Muscle of leg (tissue), 11 donors: ENCODE results near the gene CD59. TPM values are rescaled to one million over a fixed set of nuclear protein-coding genes. Genes with fewer than 3 reads are reported as not detected.
"Not testable (repeated sequence)": the region's sequence is repeated elsewhere in the genome, so short reads cannot be mapped to it uniquely, and the experiment has no call there.

Experiments used
- DNase-seq: peaks from one replicate; pipeline ENCODE4 v3.0.0; 2013
- H3K27ac ChIP-seq: one replicate; pipeline ENCODE4 v1.5.1; 2013; ENCODE audit warnings: mild to moderate bottlenecking, low read length, control low read depth
- H3K27me3 ChIP-seq: one replicate; pipeline ENCODE4 v1.6.1; 2013; ENCODE audit warnings: low read length; ENCODE audit not compliant: control insufficient read depth, insufficient read depth
- H3K36me3 ChIP-seq: one replicate; pipeline ENCODE4 v1.6.1; 2013; ENCODE audit warnings: low read length; ENCODE audit not compliant: control insufficient read depth, insufficient read depth
- H3K4me1 ChIP-seq: one replicate; pipeline ENCODE4 v1.6.1; 2013; ENCODE audit warnings: low read length; ENCODE audit not compliant: control insufficient read depth, insufficient read depth
- H3K4me3 ChIP-seq: one replicate; pipeline ENCODE4 v1.5.1; 2013; ENCODE audit warnings: low read length, control low read depth
- H3K9me3 ChIP-seq: replicated peaks from 2 replicates; pipeline ENCODE4 v1.6.1; 2013; ENCODE audit warnings: low read depth, low read length; ENCODE audit not compliant: control insufficient read depth
- whole genome bisulfite sequencing: methylation state at CpG from one replicate; pipeline ENCODE4 v1.1.5; 2013; ENCODE audit warnings: missing lambda C conversion rate; ENCODE audit not compliant: insufficient coverage; 5-methylcytosine and 5-hydroxymethylcytosine counted together
- polyA plus RNA-seq, 8 donors: library from polyadenylated mRNA; unstranded; fragments of 120-200 nt; gene quantifications; one replicate each; pipeline versions ENCODE4 v1.2.1 to v1.2.3, GENCODE V29; 2013; ENCODE audit warnings: inconsistent platforms in 1 of 8, low replicate concordance in 1 of 8; ENCODE audit not compliant: insufficient read length in 8 of 8, insufficient read depth in 1 of 8
- total RNA-seq: library from RNA; stranded (reverse); fragments of 120-200 nt; gene quantifications from one replicate; pipeline ENCODE4 v1.2.4, GENCODE V29; 2013

The CD59 gene
- total and polyA plus RNA-seq, 9 donors = 86.6 to 149 (median 107) TPM

DNA sequence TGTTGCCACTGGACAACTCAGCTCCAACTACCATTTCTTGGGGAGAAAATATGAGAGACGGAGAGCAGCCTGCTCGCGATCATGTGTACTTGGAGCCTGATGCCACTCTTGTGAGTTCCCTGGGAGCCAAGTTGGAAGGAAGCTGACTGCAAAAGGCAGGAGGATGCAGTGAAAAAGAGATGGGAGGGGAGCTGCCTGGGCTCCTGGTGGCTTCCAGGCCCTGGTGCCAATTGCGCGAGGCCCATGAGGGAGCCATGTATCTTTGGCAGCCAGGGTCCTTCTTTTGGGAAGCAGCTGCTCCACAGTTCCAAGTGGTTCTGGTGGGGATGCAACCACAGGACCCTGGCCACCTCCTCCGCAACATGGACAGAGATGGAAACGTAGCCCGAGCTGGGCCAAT, 46.7 kb downstream of the CD59 start:
- H3K27ac ChIP-seq = peak overlapping the region; percentile 49
- no peak for DNase-seq
- H3K27me3 ChIP-seq = no peaks in the 10 kb centered on the region
- 87% methylated on average over 5 of the region's 8 CpGs for WGBS
- no peaks in the 10 kb centered on the region for H3K36me3 ChIP-seq
- no peak overlapping the region for H3K4me3 ChIP-seq
- peaks cover 4% of the 10 kb centered on the region for H3K9me3 ChIP-seq
- peaks cover 24% of the 10 kb centered on the region for H3K4me1 ChIP-seq

DNA sequence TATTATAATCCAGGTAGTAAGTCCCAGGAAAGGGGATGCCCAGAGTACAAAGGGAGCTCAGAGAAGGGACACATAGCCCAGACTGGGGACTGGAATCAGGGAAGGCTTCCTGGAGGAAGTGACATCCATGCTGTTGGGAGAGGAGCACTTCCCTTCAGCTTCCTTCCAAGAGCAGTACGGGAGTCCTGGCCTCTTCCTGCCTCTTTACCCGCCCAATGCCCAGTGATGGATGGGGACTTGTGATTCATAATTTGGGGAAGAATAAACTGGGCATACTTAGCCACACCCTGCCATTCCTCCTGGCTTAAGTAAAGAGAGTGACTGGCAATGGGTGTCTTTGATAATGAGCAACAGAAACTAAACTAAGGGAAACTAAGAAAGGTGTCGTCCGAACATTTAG, 47.1 kb downstream of the CD59 start:
- DNase-seq = no peak
- H3K4me3 ChIP-seq = no peak overlapping the region
- no peaks in the 10 kb centered on the region for H3K27me3 ChIP-seq
- no peaks in the 10 kb centered on the region for H3K36me3 ChIP-seq
- WGBS = no CpG with 5 or more reads among the region's 4 CpGs
- H3K4me1 ChIP-seq = peaks cover 24% of the 10 kb centered on the region
- H3K9me3 ChIP-seq = peaks cover 4% of the 10 kb centered on the region
- H3K27ac ChIP-seq = no peak overlapping the region

DNA sequence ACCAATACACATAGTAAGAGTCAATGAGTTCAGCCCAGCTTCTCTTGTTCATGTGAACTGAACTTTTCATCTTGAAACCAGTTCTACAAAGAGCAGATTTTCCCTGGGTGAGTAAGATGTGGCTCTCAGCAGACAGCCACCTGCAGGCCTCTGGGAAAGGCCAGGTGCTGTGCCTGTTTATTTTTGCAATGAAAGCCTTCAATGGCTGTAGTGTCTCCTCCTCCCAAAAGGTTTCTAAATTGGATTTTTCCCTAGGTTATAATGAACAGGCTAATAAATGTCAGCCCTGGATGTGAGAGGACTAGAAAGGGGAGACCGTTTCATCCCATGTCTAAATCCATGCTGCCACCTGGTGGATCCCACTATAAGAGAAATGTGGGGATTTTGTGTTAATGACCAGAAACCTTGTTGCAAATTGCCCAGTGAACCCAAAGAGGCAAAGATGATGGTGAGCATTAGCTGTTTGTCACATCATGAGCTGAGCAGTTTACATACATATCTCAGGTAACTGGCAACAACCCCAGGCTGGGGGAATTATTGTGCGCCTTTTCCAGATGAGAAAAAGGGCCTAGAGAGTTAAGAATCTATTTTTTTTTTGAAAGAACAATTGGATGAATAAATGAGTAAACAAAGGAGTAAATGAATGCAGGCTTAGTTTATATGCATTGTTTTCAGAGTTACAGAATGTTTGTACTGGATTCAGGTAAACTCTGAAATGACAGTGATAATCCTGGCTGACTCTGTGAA, 48.3 kb downstream of the CD59 start:
- H3K4me1 ChIP-seq = peaks cover 23% of the 10 kb centered on the region
- H3K36me3 ChIP-seq = no peaks in the 10 kb centered on the region
- no peak overlapping the region for H3K4me3 ChIP-seq
- WGBS = 100% methylated on average over 1 of the region's 2 CpGs
- DNase-seq = peak; percentile 71
- peaks cover 4% of the 10 kb centered on the region for H3K9me3 ChIP-seq
- no peaks in the 10 kb centered on the region for H3K27me3 ChIP-seq
- H3K27ac ChIP-seq = no peak overlapping the region

DNA sequence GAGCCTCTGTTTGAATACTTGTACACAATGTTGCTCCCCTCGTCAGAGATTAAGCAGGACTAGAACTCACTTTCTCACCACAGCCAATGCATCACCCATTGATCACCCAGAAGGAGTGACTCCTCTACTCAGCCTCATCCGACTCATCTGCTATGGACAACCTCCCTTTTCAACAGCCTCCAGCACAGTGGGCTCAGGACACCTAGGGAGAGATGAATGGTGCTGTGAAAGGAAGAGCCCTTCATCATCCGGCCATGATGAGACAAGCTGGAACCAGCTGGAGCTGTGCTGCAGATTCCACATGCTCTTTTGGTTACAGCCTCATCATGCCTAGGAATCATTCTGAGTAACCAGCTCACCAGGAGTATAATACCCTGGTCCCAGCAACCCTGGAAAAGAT, 51.1 kb downstream of the CD59 start:
- no peaks in the 10 kb centered on the region for H3K4me1 ChIP-seq
- no peak overlapping the region for H3K4me3 ChIP-seq
- peaks cover 2% of the 10 kb centered on the region for H3K27me3 ChIP-seq
- H3K27ac ChIP-seq = no peak overlapping the region
- peaks cover 4% of the 10 kb centered on the region for H3K9me3 ChIP-seq
- H3K36me3 ChIP-seq = no peaks in the 10 kb centered on the region
- no peak for DNase-seq
- 52% methylated on average over 2 of the region's 3 CpGs for WGBS

GRCh38 chr11:33684003-33684706, 52.1 kb downstream of the CD59 start:
- Histone ChIP-seq H3K4me3 (no peak overlapping the region), H3K27ac (no peak overlapping the region), H3K9me3 (peaks cover 4% of the 10 kb centered on the region), H3K36me3 (no peaks in the 10 kb centered on the region), H3K27me3 (peaks cover 2% of the 10 kb centered on the region), H3K4me1 (no peaks in the 10 kb centered on the region)
- no peak for DNase-seq
- 17% methylated on average over 1 of the region's 5 CpGs for WGBS

- DNase-seq = no peak
- 91% methylated on average over 2 of the region's 4 CpGs for WGBS
- no peaks in the 10 kb centered on the region for H3K36me3 ChIP-seq
- H3K4me3 ChIP-seq = no peak overlapping the region
- peaks cover 3% of the 10 kb centered on the region for H3K9me3 ChIP-seq
- H3K4me1 ChIP-seq = no peaks in the 10 kb centered on the region
- no peak overlapping the region for H3K27ac ChIP-seq
- peaks cover 2% of the 10 kb centered on the region for H3K27me3 ChIP-seq
These were observed 53.8 kb downstream of the CD59 start for GRCh38 chr11:33682446-33682845.

- H3K36me3 ChIP-seq = no peaks in the 10 kb centered on the region
- no peak overlapping the region for H3K4me3 ChIP-seq
- no peaks in the 10 kb centered on the region for H3K4me1 ChIP-seq
- H3K27ac ChIP-seq = no peak overlapping the region
- WGBS = 80% methylated on average over 2 of the region's 3 CpGs
- no peaks in the 10 kb centered on the region for H3K9me3 ChIP-seq
- H3K27me3 ChIP-seq = peaks cover 2% of the 10 kb centered on the region
- DNase-seq = no peak
These were observed 54.2 kb downstream of the CD59 start for GRCh38 chr11:33682019-33682418.

DNA sequence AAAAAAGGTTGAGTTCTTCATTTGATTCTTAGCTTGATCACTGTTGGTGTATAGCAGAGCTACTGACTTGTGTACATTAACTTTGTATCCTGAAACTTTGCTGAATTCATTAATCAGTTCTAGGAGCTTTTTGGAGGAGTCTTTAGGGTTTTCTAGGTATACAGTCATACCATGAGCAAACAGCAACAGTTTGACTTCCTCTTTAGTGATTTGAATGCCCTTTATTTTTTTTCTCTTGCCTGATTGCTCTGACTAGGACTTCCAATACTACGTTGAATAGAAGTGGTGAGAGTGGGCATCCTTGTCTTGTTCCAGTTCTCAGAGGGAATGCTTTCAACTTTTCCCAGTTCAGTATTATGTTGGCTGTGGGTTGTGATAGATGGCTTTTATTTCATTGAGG, 57.6 kb downstream of the CD59 start:
- H3K36me3 ChIP-seq, H3K4me3 ChIP-seq, H3K27ac ChIP-seq, H3K4me1 ChIP-seq, H3K9me3 ChIP-seq, H3K27me3 ChIP-seq, DNase-seq: not testable (repeated sequence)
- no CpG with 5 or more reads among the region's 1 CpG for WGBS

- Histone ChIP-seq H3K27ac (no peak overlapping the region), H3K9me3 (no peaks in the 10 kb centered on the region), H3K4me3 (no peak overlapping the region), H3K36me3 (no peaks in the 10 kb centered on the region), H3K4me1 (no peaks in the 10 kb centered on the region), H3K27me3 (no peaks in the 10 kb centered on the region)
- DNase-seq = no peak
- 95% methylated on average over 3 of the region's 3 CpGs for whole genome bisulfite sequencing
These were observed 62.0 kb downstream of the CD59 start for GRCh38 chr11:33674035-33674814.

DNA sequence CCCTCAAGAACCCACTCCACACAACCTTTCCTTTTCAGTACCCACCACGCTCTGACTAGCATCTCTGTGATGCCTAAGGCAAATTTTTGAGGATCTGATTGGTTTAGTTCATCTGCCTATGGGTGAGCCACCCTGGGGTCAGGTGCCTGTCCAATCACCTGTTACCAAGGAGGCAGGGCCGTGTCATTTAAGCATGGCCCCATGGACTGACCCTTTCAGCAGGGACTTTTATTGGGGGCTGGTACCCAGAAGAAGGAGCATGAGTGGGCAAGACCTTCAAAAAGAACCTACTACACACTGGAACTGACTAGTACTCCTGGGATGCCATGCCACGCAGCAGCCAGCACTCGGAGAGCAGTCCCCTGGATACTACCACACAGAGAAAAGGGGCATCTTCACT, 64.0 kb downstream of the CD59 start:
- H3K9me3 ChIP-seq = no peaks in the 10 kb centered on the region
- no peaks in the 10 kb centered on the region for H3K36me3 ChIP-seq
- H3K4me3 ChIP-seq = no peak overlapping the region
- H3K27ac ChIP-seq = no peak overlapping the region
- H3K27me3 ChIP-seq = no peaks in the 10 kb centered on the region
- DNase-seq = no peak
- WGBS = 85% methylated on average over 4 of the region's 4 CpGs
- H3K4me1 ChIP-seq = no peaks in the 10 kb centered on the region
